CD14-positive monocyte (primary cell): ENCODE results near the gene ZNF865. TPM values are rescaled to one million over a fixed set of nuclear protein-coding genes. Genes with fewer than 3 reads are reported as not detected.

Experiments
- DNase-seq, 3 donors: peaks; one replicate each; pipeline ENCODE4 v3.0.0-alpha.2; 2011 to 2022
- H2AFZ ChIP-seq: 2 replicates; pipeline ENCODE4 v1.6.0; 2012; ENCODE audit warnings: mild to moderate bottlenecking, low read depth, low read length, inconsistent platforms; ENCODE audit not compliant: insufficient read depth, poor library complexity, severe bottlenecking
- H3K27ac ChIP-seq, 2 donors: 1 replicate in 1 of 2; 2 replicates in 1 of 2; pipeline ENCODE4 v1.5.1; 2012 to 2013; ENCODE audit warnings: low read length in 2 of 2, control low read depth in 1 of 2, inconsistent platforms in 1 of 2, low read depth in 1 of 2, mild to moderate bottlenecking in 1 of 2
- H3K27me3 ChIP-seq, 2 donors: one replicate each; pipeline versions ENCODE4 v1.6.0 to v1.6.1; 2011 to 2013; ENCODE audit warnings: low read length in 2 of 2; ENCODE audit not compliant: control insufficient read depth in 2 of 2, insufficient read depth in 2 of 2
- H3K36me3 ChIP-seq, 2 donors: replicated peaks in 1 of 2; 1 replicate in 1 of 2; 2 replicates in 1 of 2; pipeline versions ENCODE4 v1.5.1 to v1.6.1; 2012 to 2013; ENCODE audit warnings: low read length in 2 of 2, control low read depth in 1 of 2, inconsistent platforms in 1 of 2, mild to moderate bottlenecking in 1 of 2; ENCODE audit not compliant: insufficient read depth in 2 of 2, control insufficient read depth in 1 of 2
- H3K4me1 ChIP-seq, 2 donors: 1 replicate in 1 of 2; 2 replicates in 1 of 2; pipeline versions ENCODE4 v1.5.1 to v1.6.1; 2012 to 2013; ENCODE audit warnings: low read length in 2 of 2, control low read depth in 1 of 2, inconsistent platforms in 1 of 2, mild to moderate bottlenecking in 1 of 2, moderate library complexity in 1 of 2; ENCODE audit not compliant: insufficient read depth in 2 of 2, control insufficient read depth in 1 of 2
- H3K4me2 ChIP-seq: replicated peaks from 2 replicates; pipeline ENCODE3; 2012; ENCODE audit warnings: low read length, moderate library complexity, mild to moderate bottlenecking; ENCODE audit not compliant: poor library complexity, severe bottlenecking; ENCODE audit errors: extremely low read depth
- H3K4me3 ChIP-seq, 3 experiments: fragments of 200-600 bp in 1 of 3; sonication (generic) in 1 of 3; replicated peaks in 1 of 3; 1 replicate in 2 of 3; 2 replicates in 1 of 3; pipeline ENCODE4 v1.5.1; 2011 to 2013; ENCODE audit warnings: low read length in 3 of 3, mild to moderate bottlenecking in 3 of 3, control low read depth in 2 of 3, low read depth in 2 of 3, inconsistent platforms in 1 of 3, moderate library complexity in 1 of 3
- H3K79me2 ChIP-seq: 2 replicates; pipeline ENCODE4 v1.6.0; 2012; ENCODE audit warnings: mild to moderate bottlenecking, control low read depth, inconsistent platforms, low read length, moderate library complexity; ENCODE audit not compliant: insufficient read depth
- H3K9ac ChIP-seq: 2 replicates; pipeline ENCODE4 v1.6.0; 2017; ENCODE audit warnings: low read length, mild to moderate bottlenecking; ENCODE audit not compliant: insufficient read depth, poor library complexity, severe bottlenecking
- H3K9me3 ChIP-seq, 2 donors: replicated peaks in 1 of 2; 1 replicate in 1 of 2; 2 replicates in 1 of 2; pipeline versions ENCODE4 v1.5.1 to v1.6.1; 2012 to 2013; ENCODE audit warnings: low read length in 2 of 2, control low read depth in 1 of 2; ENCODE audit not compliant: control insufficient read depth in 1 of 2, insufficient read depth in 1 of 2
- H4K20me1 ChIP-seq: 2 replicates; pipeline ENCODE4 v1.6.0; 2012; ENCODE audit warnings: mild to moderate bottlenecking, low read length, control low read depth, moderate library complexity; ENCODE audit not compliant: insufficient read depth
- H3K27ac Mint-ChIP-seq, 7 donors: one replicate each; pipeline ENCODE4 v1.8.0; 2020; ENCODE audit warnings: mild to moderate bottlenecking in 7 of 7, mixed read lengths in 7 of 7, moderate library complexity in 6 of 7, inconsistent platforms in 2 of 7
- H3K27me3 Mint-ChIP-seq, 3 donors: one replicate each; pipeline ENCODE4 v1.8.0; 2021 to 2022; ENCODE audit warnings: low read depth in 3 of 3, mild to moderate bottlenecking in 3 of 3, mixed read lengths in 3 of 3, moderate library complexity in 3 of 3, inconsistent platforms in 1 of 3
- H3K36me3 Mint-ChIP-seq, 2 donors: one replicate each; pipeline ENCODE4 v1.8.0; 2020; ENCODE audit warnings: mixed read lengths in 2 of 2, inconsistent platforms in 1 of 2, mild to moderate bottlenecking in 1 of 2
- H3K4me1 Mint-ChIP-seq: one replicate; pipeline ENCODE4 v1.8.0; 2020; ENCODE audit warnings: mild to moderate bottlenecking, mixed read lengths
- H3K4me3 Mint-ChIP-seq, 2 donors: one replicate each; pipeline ENCODE4 v1.8.0; 2020; ENCODE audit warnings: mild to moderate bottlenecking in 2 of 2, mixed read lengths in 2 of 2, moderate library complexity in 1 of 2
- H3K9me3 Mint-ChIP-seq, 7 donors: one replicate each; pipeline ENCODE4 v1.8.0; 2020 to 2022; ENCODE audit warnings: mixed read lengths in 7 of 7, mild to moderate bottlenecking in 6 of 7, moderate library complexity in 6 of 7, inconsistent platforms in 2 of 7
- WGBS: methylation state at CpG from one replicate; pipeline ENCODE4 v1.1.5; 2013; ENCODE audit warnings: missing lambda C conversion rate; ENCODE audit not compliant: insufficient coverage; 5-methylcytosine and 5-hydroxymethylcytosine counted together
- intact Hi-C, 2 donors: fragments of 100-400 bp; cut with micrococcal nuclease; formaldehyde crosslinking; loops; one replicate each; pipeline versions ENCODE4 v1.15.0 to v1.15.1; 2023
- polyA plus RNA-seq, 3 donors: library from polyadenylated mRNA; depleted of rRNA in 1 of 3; unstranded in 2 of 3; stranded (reverse) in 1 of 3; fragments of 300-500 nt in 2 of 3; fragments of >200 nt in 1 of 3; fragmentation: Illumina TruSeq in 2 of 3; gene quantifications; 1 replicate in 2 of 3; 2 replicates in 1 of 3; pipeline ENCODE4 v1.2.3, GENCODE V29; 2012 to 2021
- TF ChIP-seq, protein P1 (sequence below): fragments of 200-600 bp; IDR thresholded peaks from one replicate; pipeline ENCODE4 v1.8.0; 2022; ENCODE audit warnings: antibody characterized with exemption, mild to moderate bottlenecking

The ZNF865 gene
- polyA plus RNA-seq, 3 donors = 0.03 to 6.0 (median 0.07) TPM

- Mint-ChIP-seq H3K4me3 (peak within 1 kb of the TSS; percentile 98 to 99), H3K27me3 (peaks cover 0 to 4% (median 4%) of the 10 kb centered on the region in 3 donors), H3K9me3 (no peaks in the 10 kb centered on the region), H3K4me1 (peaks cover 32% of the 10 kb centered on the region), H3K36me3 (peaks cover 10 to 21% of the 10 kb centered on the region in 2 donors), H3K27ac (peak within 1 kb of the TSS; percentile 96 to 100 (median 100))
- Histone ChIP-seq H3K9ac (peak within 1 kb of the TSS; percentile 97), H3K4me3 (peak within 1 kb of the TSS; percentile 86 to 91 (median 89)), H2AFZ (peak within 1 kb of the TSS; percentile 79), H3K27me3 (no peaks in the 10 kb centered on the region), H3K9me3 (no peaks in the 10 kb centered on the region), H3K4me2 (peak within 1 kb of the TSS; percentile 84), H4K20me1 (peaks cover 49% of the 10 kb centered on the region), H3K4me1 (peaks cover 33 to 49% of the 10 kb centered on the region in 2 donors), H3K79me2 (peaks cover 51% of the 10 kb centered on the region), H3K27ac (peak within 1 kb of the TSS; percentile 94 to 98), H3K36me3 (peaks cover 4 to 26% of the 10 kb centered on the region in 2 donors)
- under 1% methylated on average over 74 of the region's 95 CpGs for WGBS
- DNase-seq = peak; percentile 69 to 95 (median 95)
- TF ChIP-seq, protein P1, sequence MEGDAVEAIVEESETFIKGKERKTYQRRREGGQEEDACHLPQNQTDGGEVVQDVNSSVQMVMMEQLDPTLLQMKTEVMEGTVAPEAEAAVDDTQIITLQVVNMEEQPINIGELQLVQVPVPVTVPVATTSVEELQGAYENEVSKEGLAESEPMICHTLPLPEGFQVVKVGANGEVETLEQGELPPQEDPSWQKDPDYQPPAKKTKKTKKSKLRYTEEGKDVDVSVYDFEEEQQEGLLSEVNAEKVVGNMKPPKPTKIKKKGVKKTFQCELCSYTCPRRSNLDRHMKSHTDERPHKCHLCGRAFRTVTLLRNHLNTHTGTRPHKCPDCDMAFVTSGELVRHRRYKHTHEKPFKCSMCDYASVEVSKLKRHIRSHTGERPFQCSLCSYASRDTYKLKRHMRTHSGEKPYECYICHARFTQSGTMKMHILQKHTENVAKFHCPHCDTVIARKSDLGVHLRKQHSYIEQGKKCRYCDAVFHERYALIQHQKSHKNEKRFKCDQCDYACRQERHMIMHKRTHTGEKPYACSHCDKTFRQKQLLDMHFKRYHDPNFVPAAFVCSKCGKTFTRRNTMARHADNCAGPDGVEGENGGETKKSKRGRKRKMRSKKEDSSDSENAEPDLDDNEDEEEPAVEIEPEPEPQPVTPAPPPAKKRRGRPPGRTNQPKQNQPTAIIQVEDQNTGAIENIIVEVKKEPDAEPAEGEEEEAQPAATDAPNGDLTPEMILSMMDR = no peak
- intact Hi-C loops = loop anchor here in 1 of 2 donors (2.0 to 10.0 kb wide), 2 partner anchors 22 to 1460 kb away; partner anchors contain the start of gene TSEN34
Measured at GRCh38 chr19:55654868-55655647, 49.6 kb downstream of the ZNF865 start, which contains the start of gene U2AF2. Gene U2AF2 (plus strand): TSS chr19:55655035. CDS start chr19:55655105, 70 bp downstream.

GRCh38 chr19:55655648-55656040, 50.2 kb downstream of the ZNF865 start:
- peak overlapping the region; percentile 94 to 100 (median 97) for H3K27ac Mint-ChIP-seq
- peaks cover 32% of the 10 kb centered on the region for H3K4me1 Mint-ChIP-seq
- Histone ChIP-seq H2AFZ (peak overlapping the region; percentile 61), H3K4me2 (peak overlapping the region; percentile 84), H3K79me2 (peaks cover 57% of the 10 kb centered on the region), H3K4me1 (peaks cover 33 to 49% of the 10 kb centered on the region in 2 donors), H4K20me1 (peaks cover 55% of the 10 kb centered on the region), H3K9ac (peak overlapping the region; percentile 97), H3K27ac (peak overlapping the region; percentile 94 to 98), H3K9me3 (no peaks in the 10 kb centered on the region), H3K36me3 (peaks cover 10 to 32% of the 10 kb centered on the region in 2 donors), H3K4me3 (peak overlapping the region; percentile 86 to 91 (median 89)), H3K27me3 (no peaks in the 10 kb centered on the region)
- no CpG with 5 or more reads among the region's 19 CpGs for WGBS
- H3K9me3 Mint-ChIP-seq = no peaks in the 10 kb centered on the region
- DNase-seq = no peak
- peaks cover 15 to 24% of the 10 kb centered on the region in 2 donors for H3K36me3 Mint-ChIP-seq
- intact Hi-C loops = loop anchor here (2.0 to 10.0 kb wide), 3 partner anchors 15 to 1461 kb away; partner anchors contain the start of gene TSEN34 (in 1 of the 2)
- H3K4me3 Mint-ChIP-seq = peak overlapping the region; percentile 95 to 98
- H3K27me3 Mint-ChIP-seq = peaks cover 0 to 4% (median 3%) of the 10 kb centered on the region in 3 donors
- TF ChIP-seq, protein P1 = no peak
